HCT116 (cell line): Measurements from ENCODE around the gene MEIS1.

ENCODE experiments used
- EZH2phosphoT487 ChIP-seq: fragments of 200-600 bp; IDR thresholded peaks from 2 replicates; pipeline ENCODE4 v1.6.1; 2018; ENCODE audit warnings: antibody characterized with exemption, borderline replicate concordance
- TF ChIP-seq, protein P1 (sequence below), 3 experiments: fragments of 200-600 bp in 1 of 3; sonication (generic) in 1 of 3; IDR thresholded peaks in 2 of 3; conservative IDR thresholded peaks in 1 of 3; 2 replicates each; pipeline ENCODE4 v1.5.1; 2012 to 2017; ENCODE audit warnings: low read depth in 2 of 3, low read length in 2 of 3, antibody characterized with exemption in 1 of 3, borderline replicate concordance in 1 of 3, control low read depth in 1 of 3, mild to moderate bottlenecking in 1 of 3, mixed read lengths in 1 of 3, mixed run types in 1 of 3, moderate library complexity in 1 of 3; ENCODE audit not compliant: insufficient read depth in 1 of 3
- TF ChIP-seq, protein P2 (sequence below): IDR thresholded peaks from 2 replicates; pipeline ENCODE4 v1.6.1; 2012

DNA sequence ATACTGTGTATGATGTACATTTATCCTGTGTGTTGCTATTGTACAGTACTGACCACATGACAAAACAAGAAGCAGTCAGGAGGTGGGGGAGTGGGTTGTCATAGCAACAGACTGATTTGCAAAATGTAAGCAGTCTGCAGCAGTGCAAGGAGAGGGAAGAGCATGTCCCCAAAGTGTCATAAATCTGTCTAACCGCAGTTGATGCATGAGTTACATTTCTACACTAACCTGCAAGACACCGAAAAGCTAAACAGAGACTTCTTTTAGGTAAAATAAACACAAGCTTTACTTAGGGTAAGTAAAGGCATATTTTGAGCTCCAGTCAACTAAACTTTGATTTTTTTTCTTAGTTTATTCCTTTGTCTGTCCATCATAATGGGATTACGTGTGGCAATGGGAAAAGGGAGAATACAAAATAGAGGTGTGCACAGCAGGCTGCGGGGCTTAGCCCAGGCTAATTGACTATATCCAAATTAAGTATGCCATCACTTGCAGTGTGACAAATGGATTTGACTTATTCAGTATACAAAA, 134.5 kb downstream of the MEIS1 start:
- TF ChIP-seq, protein P1, sequence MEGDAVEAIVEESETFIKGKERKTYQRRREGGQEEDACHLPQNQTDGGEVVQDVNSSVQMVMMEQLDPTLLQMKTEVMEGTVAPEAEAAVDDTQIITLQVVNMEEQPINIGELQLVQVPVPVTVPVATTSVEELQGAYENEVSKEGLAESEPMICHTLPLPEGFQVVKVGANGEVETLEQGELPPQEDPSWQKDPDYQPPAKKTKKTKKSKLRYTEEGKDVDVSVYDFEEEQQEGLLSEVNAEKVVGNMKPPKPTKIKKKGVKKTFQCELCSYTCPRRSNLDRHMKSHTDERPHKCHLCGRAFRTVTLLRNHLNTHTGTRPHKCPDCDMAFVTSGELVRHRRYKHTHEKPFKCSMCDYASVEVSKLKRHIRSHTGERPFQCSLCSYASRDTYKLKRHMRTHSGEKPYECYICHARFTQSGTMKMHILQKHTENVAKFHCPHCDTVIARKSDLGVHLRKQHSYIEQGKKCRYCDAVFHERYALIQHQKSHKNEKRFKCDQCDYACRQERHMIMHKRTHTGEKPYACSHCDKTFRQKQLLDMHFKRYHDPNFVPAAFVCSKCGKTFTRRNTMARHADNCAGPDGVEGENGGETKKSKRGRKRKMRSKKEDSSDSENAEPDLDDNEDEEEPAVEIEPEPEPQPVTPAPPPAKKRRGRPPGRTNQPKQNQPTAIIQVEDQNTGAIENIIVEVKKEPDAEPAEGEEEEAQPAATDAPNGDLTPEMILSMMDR (IDR thresholded peaks at IDR 0.05 in 2 of 3, conservative IDR thresholded peaks at IDR 0.05 in 1 of 3; ENCODE audit: borderline replicate concordance in 1 of 3, insufficient read depth in 1 of 3, low read depth in 2 of 3, low read length in 2 of 3), result no peak
- TF ChIP-seq, protein P2, sequence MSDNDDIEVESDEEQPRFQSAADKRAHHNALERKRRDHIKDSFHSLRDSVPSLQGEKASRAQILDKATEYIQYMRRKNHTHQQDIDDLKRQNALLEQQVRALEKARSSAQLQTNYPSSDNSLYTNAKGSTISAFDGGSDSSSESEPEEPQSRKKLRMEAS, result no peak
- TF ChIP-seq EZH2phosphoT487, result no peak
